GM23338 (cell line): ENCODE data around the gene ATP13A2. TPM values are rescaled to one million over a fixed set of nuclear protein-coding genes. Genes with fewer than 3 reads are reported as not detected.

ENCODE experiments used
- ATAC-seq: fragments of 200-7000 bp; cut with Tn5 transposase; 3 replicates; pipeline ENCODE4 v1.9.1; 2020
- DNase-seq: peaks from one replicate; pipeline ENCODE4 v3.0.0-alpha.2; 2015; ENCODE audit warnings: low spot score
- H2AFZ ChIP-seq: fragments of 200-600 bp; sonication (generic); 2 replicates; pipeline ENCODE4 v1.8.0; 2016; ENCODE audit warnings: antibody characterized with exemption, mild to moderate bottlenecking, moderate library complexity
- H3F3A ChIP-seq: fragments of 200-600 bp; sonication (generic); replicated peaks from 2 replicates; pipeline ENCODE4 v1.8.0; 2017; ENCODE audit warnings: antibody characterized with exemption, mixed run types, low read depth
- H3K27ac ChIP-seq: fragments of 200-600 bp; sonication (generic); 2 replicates; pipeline ENCODE4 v1.6.1; 2016; ENCODE audit warnings: low read depth
- H3K27me3 ChIP-seq: fragments of 200-600 bp; sonication (generic); 2 replicates; pipeline ENCODE4 v1.8.0; 2016; ENCODE audit warnings: mild to moderate bottlenecking, mixed run types, moderate library complexity; ENCODE audit not compliant: insufficient read depth
- H3K36me3 ChIP-seq: fragments of 200-600 bp; sonication (generic); 2 replicates; pipeline ENCODE4 v1.8.0; 2016; ENCODE audit warnings: mild to moderate bottlenecking; ENCODE audit not compliant: insufficient read depth
- H3K4me1 ChIP-seq: fragments of 200-600 bp; sonication (generic); 2 replicates; pipeline ENCODE4 v1.8.0; 2016; ENCODE audit warnings: mild to moderate bottlenecking, moderate library complexity; ENCODE audit not compliant: insufficient read depth
- H3K4me2 ChIP-seq: fragments of 200-600 bp; sonication (generic); 2 replicates; pipeline ENCODE4 v1.7.1; 2017; ENCODE audit warnings: mixed run types
- H3K4me3 ChIP-seq: fragments of 200-600 bp; sonication (generic); 2 replicates; pipeline ENCODE4 v1.6.1; 2016; ENCODE audit warnings: mixed run types
- H3K79me2 ChIP-seq: fragments of 200-600 bp; sonication (generic); replicated peaks from 2 replicates; pipeline ENCODE4 v1.8.0; 2017; ENCODE audit warnings: mild to moderate bottlenecking; ENCODE audit not compliant: insufficient read depth
- H3K9me2 ChIP-seq: fragments of 200-600 bp; sonication (generic); 2 replicates; pipeline ENCODE4 v1.8.0; 2017; ENCODE audit not compliant: insufficient read depth
- H4K20me1 ChIP-seq: fragments of 200-600 bp; sonication (generic); replicated peaks from 2 replicates; pipeline ENCODE4 v1.8.0; 2017; ENCODE audit warnings: mild to moderate bottlenecking; ENCODE audit not compliant: insufficient read depth
- H3K27ac Mint-ChIP-seq: 2 replicates; pipeline ENCODE4 v1.8.0; 2020; ENCODE audit warnings: inconsistent platforms, mild to moderate bottlenecking, moderate library complexity, mixed read lengths
- H3K27me3 Mint-ChIP-seq: 3 replicates; pipeline ENCODE4 v1.8.0; 2022; ENCODE audit warnings: low read depth, mild to moderate bottlenecking, moderate library complexity, mixed read lengths, inconsistent platforms; ENCODE audit not compliant: insufficient read depth, poor library complexity
- H3K36me3 Mint-ChIP-seq: 3 replicates; pipeline ENCODE4 v1.8.0; 2021; ENCODE audit warnings: low read depth, mild to moderate bottlenecking, inconsistent platforms, moderate library complexity, mixed read lengths
- H3K4me1 Mint-ChIP-seq: 3 replicates; pipeline ENCODE4 v1.8.0; 2020; ENCODE audit warnings: mild to moderate bottlenecking, inconsistent platforms, mixed read lengths
- H3K4me3 Mint-ChIP-seq: 3 replicates; pipeline ENCODE4 v1.8.0; 2021; ENCODE audit warnings: moderate library complexity, mild to moderate bottlenecking, inconsistent platforms, mixed read lengths
- H3K9me3 Mint-ChIP-seq: 3 replicates; pipeline ENCODE4 v1.8.0; 2020; ENCODE audit warnings: moderate library complexity, mild to moderate bottlenecking, inconsistent platforms, mixed read lengths
- EZH2 ChIP-seq: fragments of 200-600 bp; sonication (generic); IDR thresholded peaks from one replicate; pipeline ENCODE4 v1.8.0; 2017; ENCODE audit warnings: antibody characterized with exemption, mild to moderate bottlenecking, low read depth; ENCODE audit not compliant: unreplicated experiment
- EZH2phosphoT487 ChIP-seq: fragments of 200-600 bp; sonication (generic); IDR thresholded peaks from one replicate; pipeline ENCODE4 v1.8.1; 2018; ENCODE audit warnings: antibody characterized with exemption; ENCODE audit not compliant: unreplicated experiment
- POLR2AphosphoS5 ChIP-seq: IDR thresholded peaks from 2 replicates; pipeline ENCODE4 v1.6.1; 2016; ENCODE audit warnings: antibody characterized with exemption, low read depth
- REST ChIP-seq: IDR thresholded peaks from one replicate; pipeline ENCODE4 v1.6.1; 2018; ENCODE audit warnings: antibody characterized with exemption; ENCODE audit not compliant: unreplicated experiment
- ZNF114 ChIP-seq: fragments of 250-450 bp; sonication (Bioruptor Pico); IDR thresholded peaks from 2 replicates; pipeline ENCODE4 v1.5.0; 2020; ENCODE audit warnings: mild to moderate bottlenecking, moderate library complexity
- ZNF331 ChIP-seq: fragments of 250-450 bp; sonication (Bioruptor Pico); IDR thresholded peaks from 2 replicates; pipeline ENCODE4 v1.5.0; 2020; ENCODE audit warnings: low read depth, mild to moderate bottlenecking, moderate library complexity
- polyA plus RNA-seq: library from polyadenylated mRNA; unstranded; fragments of >200 nt; fragmentation: Nextera tagmentation; extraction: Ambion mirVana; gene quantifications from 2 replicates; pipeline ENCODE4 v1.2.1, GENCODE V29; 2016
- total RNA-seq: library from RNA; depleted of rRNA; stranded (reverse); fragments of >200 nt; shearing (Covaris generic); gene quantifications from 2 replicates; pipeline ENCODE4 v1.2.3, GENCODE V29; 2014
- TF ChIP-seq, protein P1 (sequence below), 2 experiments: fragments of 200-600 bp in 1 of 2; sonication (generic) in 1 of 2; conservative IDR thresholded peaks; 2 replicates each; pipeline versions ENCODE4 v1.5.1 to v1.6.1; 2016 to 2017; ENCODE audit warnings: antibody characterized with exemption in 2 of 2, low read depth in 2 of 2, mild to moderate bottlenecking in 2 of 2, moderate library complexity in 1 of 2

Gene ATP13A2
- total and polyA plus RNA-seq, 2 experiments from 2014 or later: 30.1 to 87.7 TPM

- no peaks in the 10 kb centered on the region for H3K79me2 ChIP-seq
- Mint-ChIP-seq H3K36me3 (peaks cover 49% of the 10 kb centered on the region), H3K4me3 (no peak overlapping the region), H3K27ac (no peak overlapping the region), H3K27me3 (peaks cover 19% of the 10 kb centered on the region), H3K9me3 (no peaks in the 10 kb centered on the region), H3K4me1 (peaks cover 30% of the 10 kb centered on the region)
- 0 out of 2 replicates have a peak, but pooled peaks cover 5% of the 10 kb centered on the region for H4K20me1 ChIP-seq
- H3F3A ChIP-seq: peaks cover 10% of the 10 kb centered on the region; the same call in 1 of the 2 replicates
- H3K9me2 ChIP-seq: no peaks in the 10 kb centered on the region
- 0 out of 2 replicates have a peak overlapping the region, but pooled peaks have one; percentile 55 for H3K27ac ChIP-seq
- DNase-seq (peak; percentile 75), ATAC-seq (peak; percentile 68)
- H3K4me1 ChIP-seq: peaks cover 7% of the 10 kb centered on the region; the same call in 1 of the 2 replicates
- no peaks in the 10 kb centered on the region; the same call in 1 of the 2 replicates for H3K36me3 ChIP-seq
- H2AFZ ChIP-seq: no peak overlapping the region
- no peaks in the 10 kb centered on the region for H3K27me3 ChIP-seq
- H3K4me3 ChIP-seq: no peak overlapping the region
- TF ChIP-seq POLR2AphosphoS5: 0 out of 2 replicates have a peak, but pooled peaks have one; percentile 30
- TF ChIP-seq, protein P1, sequence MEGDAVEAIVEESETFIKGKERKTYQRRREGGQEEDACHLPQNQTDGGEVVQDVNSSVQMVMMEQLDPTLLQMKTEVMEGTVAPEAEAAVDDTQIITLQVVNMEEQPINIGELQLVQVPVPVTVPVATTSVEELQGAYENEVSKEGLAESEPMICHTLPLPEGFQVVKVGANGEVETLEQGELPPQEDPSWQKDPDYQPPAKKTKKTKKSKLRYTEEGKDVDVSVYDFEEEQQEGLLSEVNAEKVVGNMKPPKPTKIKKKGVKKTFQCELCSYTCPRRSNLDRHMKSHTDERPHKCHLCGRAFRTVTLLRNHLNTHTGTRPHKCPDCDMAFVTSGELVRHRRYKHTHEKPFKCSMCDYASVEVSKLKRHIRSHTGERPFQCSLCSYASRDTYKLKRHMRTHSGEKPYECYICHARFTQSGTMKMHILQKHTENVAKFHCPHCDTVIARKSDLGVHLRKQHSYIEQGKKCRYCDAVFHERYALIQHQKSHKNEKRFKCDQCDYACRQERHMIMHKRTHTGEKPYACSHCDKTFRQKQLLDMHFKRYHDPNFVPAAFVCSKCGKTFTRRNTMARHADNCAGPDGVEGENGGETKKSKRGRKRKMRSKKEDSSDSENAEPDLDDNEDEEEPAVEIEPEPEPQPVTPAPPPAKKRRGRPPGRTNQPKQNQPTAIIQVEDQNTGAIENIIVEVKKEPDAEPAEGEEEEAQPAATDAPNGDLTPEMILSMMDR (conservative IDR thresholded peaks at IDR 0.05; ENCODE audit: low read depth in 2 of 2): peak in 1 of 2 experiments; percentile 21; a peak in 1 of 4 replicates
- TF ChIP-seq REST: no peak
- no peak for TF ChIP-seq ZNF114
- TF ChIP-seq ZNF331: no peak
- H3K4me2 ChIP-seq: no peak overlapping the region
Observed at GRCh38 chr1:16971341-16972188, 40.2 kb downstream of the ATP13A2 start.

DNA sequence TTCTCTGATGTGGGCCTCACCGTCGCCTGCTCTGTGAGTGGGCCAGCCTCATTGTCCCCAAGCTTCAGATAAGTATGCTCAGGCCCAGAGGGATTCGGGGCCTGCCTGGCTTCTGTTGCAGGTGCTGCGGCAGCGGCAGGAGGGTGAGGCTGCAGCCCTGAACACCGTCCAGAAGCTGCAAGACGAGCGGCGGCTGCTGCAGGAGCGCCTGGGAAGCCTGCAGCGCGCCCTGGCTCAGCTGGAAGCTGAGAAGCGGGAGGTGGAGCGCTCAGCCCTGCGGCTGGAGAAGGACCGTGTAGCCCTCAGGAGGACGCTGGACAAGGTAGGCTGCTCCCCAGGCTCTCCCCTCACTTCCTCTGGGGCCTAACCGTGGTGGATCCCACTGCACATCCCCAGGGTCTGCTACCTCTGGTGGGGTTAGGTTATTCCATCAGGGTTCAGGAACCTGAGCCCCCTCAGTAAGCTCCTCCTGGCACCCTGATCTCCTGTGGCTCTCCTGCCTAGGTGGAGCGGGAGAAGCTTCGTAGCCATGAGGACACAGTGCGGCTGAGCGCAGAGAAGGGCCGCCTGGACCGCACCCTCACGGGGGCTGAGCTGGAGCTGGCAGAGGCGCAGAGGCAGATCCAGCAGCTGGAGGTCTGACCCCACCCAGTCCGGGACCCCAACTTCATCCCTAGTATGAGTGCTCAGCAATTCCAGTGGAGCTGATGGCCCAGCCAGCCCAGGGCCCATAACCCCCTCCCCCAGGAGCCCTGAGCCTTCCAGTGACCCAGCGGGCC is 41.4 kb downstream of the ATP13A2 start:
- DNase-seq: no peak
- no peak overlapping the region for H3K4me2 ChIP-seq
- Mint-ChIP-seq H3K9me3 (no peaks in the 10 kb centered on the region), H3K27me3 (peaks cover 11% of the 10 kb centered on the region), H3K36me3 (peaks cover 53% of the 10 kb centered on the region), H3K4me3 (no peak overlapping the region), H3K27ac (no peak overlapping the region), H3K4me1 (peaks cover 21% of the 10 kb centered on the region)
- 0 out of 2 replicates have a peak, but pooled peaks cover 5% of the 10 kb centered on the region for H4K20me1 ChIP-seq
- H3K9me2 ChIP-seq: no peaks in the 10 kb centered on the region
- H3K79me2 ChIP-seq: no peaks in the 10 kb centered on the region
- no peak overlapping the region for H2AFZ ChIP-seq
- H3F3A ChIP-seq: peaks cover 10% of the 10 kb centered on the region; the same call in 1 of the 2 replicates
- no peak overlapping the region for H3K4me3 ChIP-seq
- peaks cover 7% of the 10 kb centered on the region; the same call in 1 of the 2 replicates for H3K4me1 ChIP-seq
- no peaks in the 10 kb centered on the region for H3K27me3 ChIP-seq
- ATAC-seq: no peak
- H3K36me3 ChIP-seq: no peaks in the 10 kb centered on the region; the same call in 1 of the 2 replicates
- no peak overlapping the region for H3K27ac ChIP-seq
- TF ChIP-seq EZH2phosphoT487 (no peak), EZH2 (no peak)
